K562 (cell line): Measurements from ENCODE around the gene CELA1. TPM values are rescaled to one million over a fixed set of nuclear protein-coding genes. Genes with fewer than 3 reads are reported as not detected.

Experiments used
- BCOR ChIP-seq: fragments of 450-650 bp; IDR thresholded peaks from 2 replicates; pipeline ENCODE4 v1.6.1; 2016
- LCOR ChIP-seq: sonication (generic); formaldehyde crosslinking; IDR thresholded peaks from 2 replicates; pipeline ENCODE4 v1.8.0; 2022; ENCODE audit warnings: mild to moderate bottlenecking, missing genetic modification reagents
- MIER1 ChIP-seq: fragments of 450-650 bp; IDR thresholded peaks from 2 replicates; pipeline ENCODE4 v1.6.1; 2016; ENCODE audit warnings: antibody characterized with exemption, mild to moderate bottlenecking, low read depth
- MTA3 ChIP-seq: fragments of 450-650 bp; formaldehyde crosslinking; IDR thresholded peaks from 2 replicates; pipeline ENCODE4 v1.6.1; 2017; ENCODE audit warnings: mild to moderate bottlenecking, borderline replicate concordance
- POLR3G ChIP-seq: IDR thresholded peaks from 2 replicates; pipeline ENCODE4 v1.6.1; 2011; ENCODE audit not compliant: insufficient read length, insufficient replicate concordance; ENCODE audit errors: extremely low read depth
- PTTG1 ChIP-seq: fragments of 450-650 bp; IDR thresholded peaks from 2 replicates; pipeline ENCODE4 v1.6.1; 2016; ENCODE audit warnings: low read depth, mild to moderate bottlenecking, missing genetic modification characterization, missing compliant biosample characterization
- ZNF143 ChIP-seq: sonication (generic); formaldehyde crosslinking; IDR thresholded peaks from 2 replicates; pipeline ENCODE4 v1.9.0; 2022; ENCODE audit warnings: mild to moderate bottlenecking, missing genetic modification reagents
- ZNF311 ChIP-seq: fragments of 250-450 bp; sonication (Bioruptor Pico); IDR thresholded peaks from 2 replicates; pipeline ENCODE4 v1.4.0; 2020; ENCODE audit warnings: mild to moderate bottlenecking, moderate library complexity
- ZNF431 ChIP-seq: sonication (generic); formaldehyde crosslinking; IDR thresholded peaks from 2 replicates; pipeline ENCODE4 v1.8.0; 2022; ENCODE audit warnings: mild to moderate bottlenecking, missing genetic modification reagents
- polyA plus RNA-seq, 8 experiments: library from polyadenylated mRNA; depleted of rRNA in 4 of 8; stranded (reverse) in 5 of 8; unstranded in 3 of 8; fragments of >200 nt; fragmentation: Nextera tagmentation in 2 of 8; fragmentation: Illumina TruSeq in 1 of 8; extraction: Ambion mirVana in 2 of 8; extraction: Trizol in 1 of 8; gene quantifications; 2 replicates each; pipeline versions ENCODE4 v1.2.1 to v1.2.3, GENCODE V29; 2011 to 2014; ENCODE audit warnings: inconsistent platforms in 1 of 8, missing spikeins in 1 of 8
- total RNA-seq, 7 experiments: library from RNA; depleted of rRNA in 6 of 7; stranded (reverse); fragments of >200 nt in 6 of 7; fragmentation: Illumina TruSeq in 2 of 7; extraction: Trizol in 2 of 7; gene quantifications; 2 replicates each; pipeline versions ENCODE4 v1.2.1 to v1.2.3, GENCODE V29; 2011 to 2021; ENCODE audit warnings: low replicate concordance in 1 of 7
- TF ChIP-seq, protein P1 (sequence below): fragments of 250-450 bp; sonication (Bioruptor Pico); IDR thresholded peaks from 2 replicates; pipeline ENCODE4 v1.4.0; 2020; ENCODE audit warnings: mild to moderate bottlenecking, moderate library complexity
- TF ChIP-seq, protein P2 (sequence below): fragments of 450-650 bp; IDR thresholded peaks from 2 replicates; pipeline ENCODE4 v1.6.1; 2016; ENCODE audit warnings: mild to moderate bottlenecking, moderate library complexity
- TF ChIP-seq, protein P3 (sequence below): fragments of 250-450 bp; sonication (Bioruptor Pico); IDR thresholded peaks from 2 replicates; pipeline ENCODE4 v1.4.0; 2020; ENCODE audit warnings: mild to moderate bottlenecking, moderate library complexity, borderline replicate concordance

Gene CELA1
- total and polyA plus RNA-seq, 9 of the 15 experiments (the other 6 are each of a cell fraction or from before 2014, with no cell fraction given) = 0.06 to 0.27 (median 0.22) TPM; not detected in 6

- TF ChIP-seq POLR3G (no peak), PTTG1 (tag) (no peak), ZNF143 (CRISPR knock-in tag) (no peak), ZNF431 (CRISPR knock-in tag) (no peak), MIER1 (no peak), MTA3 (peak; percentile 42), BCOR (peak; percentile 38; the same call in 1 of the 2 replicates), ZNF311 (CRISPR knock-in tag) (no peak), LCOR (0 out of 2 replicates have a peak, but pooled peaks have one; percentile 58)
- TF ChIP-seq, protein P1, sequence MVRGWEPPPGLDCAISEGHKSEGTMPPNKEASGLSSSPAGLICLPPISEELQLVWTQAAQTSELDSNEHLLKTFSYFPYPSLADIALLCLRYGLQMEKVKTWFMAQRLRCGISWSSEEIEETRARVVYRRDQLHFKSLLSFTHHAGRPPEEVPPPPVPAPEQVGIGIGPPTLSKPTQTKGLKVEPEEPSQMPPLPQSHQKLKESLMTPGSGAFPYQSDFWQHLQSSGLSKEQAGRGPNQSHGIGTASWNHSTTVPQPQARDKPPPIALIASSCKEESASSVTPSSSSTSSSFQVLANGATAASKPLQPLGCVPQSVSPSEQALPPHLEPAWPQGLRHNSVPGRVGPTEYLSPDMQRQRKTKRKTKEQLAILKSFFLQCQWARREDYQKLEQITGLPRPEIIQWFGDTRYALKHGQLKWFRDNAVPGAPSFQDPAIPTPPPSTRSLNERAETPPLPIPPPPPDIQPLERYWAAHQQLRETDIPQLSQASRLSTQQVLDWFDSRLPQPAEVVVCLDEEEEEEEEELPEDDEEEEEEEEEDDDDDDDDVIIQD = no peak
- TF ChIP-seq, protein P2, sequence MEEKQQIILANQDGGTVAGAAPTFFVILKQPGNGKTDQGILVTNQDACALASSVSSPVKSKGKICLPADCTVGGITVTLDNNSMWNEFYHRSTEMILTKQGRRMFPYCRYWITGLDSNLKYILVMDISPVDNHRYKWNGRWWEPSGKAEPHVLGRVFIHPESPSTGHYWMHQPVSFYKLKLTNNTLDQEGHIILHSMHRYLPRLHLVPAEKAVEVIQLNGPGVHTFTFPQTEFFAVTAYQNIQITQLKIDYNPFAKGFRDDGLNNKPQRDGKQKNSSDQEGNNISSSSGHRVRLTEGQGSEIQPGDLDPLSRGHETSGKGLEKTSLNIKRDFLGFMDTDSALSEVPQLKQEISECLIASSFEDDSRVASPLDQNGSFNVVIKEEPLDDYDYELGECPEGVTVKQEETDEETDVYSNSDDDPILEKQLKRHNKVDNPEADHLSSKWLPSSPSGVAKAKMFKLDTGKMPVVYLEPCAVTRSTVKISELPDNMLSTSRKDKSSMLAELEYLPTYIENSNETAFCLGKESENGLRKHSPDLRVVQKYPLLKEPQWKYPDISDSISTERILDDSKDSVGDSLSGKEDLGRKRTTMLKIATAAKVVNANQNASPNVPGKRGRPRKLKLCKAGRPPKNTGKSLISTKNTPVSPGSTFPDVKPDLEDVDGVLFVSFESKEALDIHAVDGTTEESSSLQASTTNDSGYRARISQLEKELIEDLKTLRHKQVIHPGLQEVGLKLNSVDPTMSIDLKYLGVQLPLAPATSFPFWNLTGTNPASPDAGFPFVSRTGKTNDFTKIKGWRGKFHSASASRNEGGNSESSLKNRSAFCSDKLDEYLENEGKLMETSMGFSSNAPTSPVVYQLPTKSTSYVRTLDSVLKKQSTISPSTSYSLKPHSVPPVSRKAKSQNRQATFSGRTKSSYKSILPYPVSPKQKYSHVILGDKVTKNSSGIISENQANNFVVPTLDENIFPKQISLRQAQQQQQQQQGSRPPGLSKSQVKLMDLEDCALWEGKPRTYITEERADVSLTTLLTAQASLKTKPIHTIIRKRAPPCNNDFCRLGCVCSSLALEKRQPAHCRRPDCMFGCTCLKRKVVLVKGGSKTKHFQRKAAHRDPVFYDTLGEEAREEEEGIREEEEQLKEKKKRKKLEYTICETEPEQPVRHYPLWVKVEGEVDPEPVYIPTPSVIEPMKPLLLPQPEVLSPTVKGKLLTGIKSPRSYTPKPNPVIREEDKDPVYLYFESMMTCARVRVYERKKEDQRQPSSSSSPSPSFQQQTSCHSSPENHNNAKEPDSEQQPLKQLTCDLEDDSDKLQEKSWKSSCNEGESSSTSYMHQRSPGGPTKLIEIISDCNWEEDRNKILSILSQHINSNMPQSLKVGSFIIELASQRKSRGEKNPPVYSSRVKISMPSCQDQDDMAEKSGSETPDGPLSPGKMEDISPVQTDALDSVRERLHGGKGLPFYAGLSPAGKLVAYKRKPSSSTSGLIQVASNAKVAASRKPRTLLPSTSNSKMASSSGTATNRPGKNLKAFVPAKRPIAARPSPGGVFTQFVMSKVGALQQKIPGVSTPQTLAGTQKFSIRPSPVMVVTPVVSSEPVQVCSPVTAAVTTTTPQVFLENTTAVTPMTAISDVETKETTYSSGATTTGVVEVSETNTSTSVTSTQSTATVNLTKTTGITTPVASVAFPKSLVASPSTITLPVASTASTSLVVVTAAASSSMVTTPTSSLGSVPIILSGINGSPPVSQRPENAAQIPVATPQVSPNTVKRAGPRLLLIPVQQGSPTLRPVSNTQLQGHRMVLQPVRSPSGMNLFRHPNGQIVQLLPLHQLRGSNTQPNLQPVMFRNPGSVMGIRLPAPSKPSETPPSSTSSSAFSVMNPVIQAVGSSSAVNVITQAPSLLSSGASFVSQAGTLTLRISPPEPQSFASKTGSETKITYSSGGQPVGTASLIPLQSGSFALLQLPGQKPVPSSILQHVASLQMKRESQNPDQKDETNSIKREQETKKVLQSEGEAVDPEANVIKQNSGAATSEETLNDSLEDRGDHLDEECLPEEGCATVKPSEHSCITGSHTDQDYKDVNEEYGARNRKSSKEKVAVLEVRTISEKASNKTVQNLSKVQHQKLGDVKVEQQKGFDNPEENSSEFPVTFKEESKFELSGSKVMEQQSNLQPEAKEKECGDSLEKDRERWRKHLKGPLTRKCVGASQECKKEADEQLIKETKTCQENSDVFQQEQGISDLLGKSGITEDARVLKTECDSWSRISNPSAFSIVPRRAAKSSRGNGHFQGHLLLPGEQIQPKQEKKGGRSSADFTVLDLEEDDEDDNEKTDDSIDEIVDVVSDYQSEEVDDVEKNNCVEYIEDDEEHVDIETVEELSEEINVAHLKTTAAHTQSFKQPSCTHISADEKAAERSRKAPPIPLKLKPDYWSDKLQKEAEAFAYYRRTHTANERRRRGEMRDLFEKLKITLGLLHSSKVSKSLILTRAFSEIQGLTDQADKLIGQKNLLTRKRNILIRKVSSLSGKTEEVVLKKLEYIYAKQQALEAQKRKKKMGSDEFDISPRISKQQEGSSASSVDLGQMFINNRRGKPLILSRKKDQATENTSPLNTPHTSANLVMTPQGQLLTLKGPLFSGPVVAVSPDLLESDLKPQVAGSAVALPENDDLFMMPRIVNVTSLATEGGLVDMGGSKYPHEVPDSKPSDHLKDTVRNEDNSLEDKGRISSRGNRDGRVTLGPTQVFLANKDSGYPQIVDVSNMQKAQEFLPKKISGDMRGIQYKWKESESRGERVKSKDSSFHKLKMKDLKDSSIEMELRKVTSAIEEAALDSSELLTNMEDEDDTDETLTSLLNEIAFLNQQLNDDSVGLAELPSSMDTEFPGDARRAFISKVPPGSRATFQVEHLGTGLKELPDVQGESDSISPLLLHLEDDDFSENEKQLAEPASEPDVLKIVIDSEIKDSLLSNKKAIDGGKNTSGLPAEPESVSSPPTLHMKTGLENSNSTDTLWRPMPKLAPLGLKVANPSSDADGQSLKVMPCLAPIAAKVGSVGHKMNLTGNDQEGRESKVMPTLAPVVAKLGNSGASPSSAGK = no peak
- TF ChIP-seq, protein P3, sequence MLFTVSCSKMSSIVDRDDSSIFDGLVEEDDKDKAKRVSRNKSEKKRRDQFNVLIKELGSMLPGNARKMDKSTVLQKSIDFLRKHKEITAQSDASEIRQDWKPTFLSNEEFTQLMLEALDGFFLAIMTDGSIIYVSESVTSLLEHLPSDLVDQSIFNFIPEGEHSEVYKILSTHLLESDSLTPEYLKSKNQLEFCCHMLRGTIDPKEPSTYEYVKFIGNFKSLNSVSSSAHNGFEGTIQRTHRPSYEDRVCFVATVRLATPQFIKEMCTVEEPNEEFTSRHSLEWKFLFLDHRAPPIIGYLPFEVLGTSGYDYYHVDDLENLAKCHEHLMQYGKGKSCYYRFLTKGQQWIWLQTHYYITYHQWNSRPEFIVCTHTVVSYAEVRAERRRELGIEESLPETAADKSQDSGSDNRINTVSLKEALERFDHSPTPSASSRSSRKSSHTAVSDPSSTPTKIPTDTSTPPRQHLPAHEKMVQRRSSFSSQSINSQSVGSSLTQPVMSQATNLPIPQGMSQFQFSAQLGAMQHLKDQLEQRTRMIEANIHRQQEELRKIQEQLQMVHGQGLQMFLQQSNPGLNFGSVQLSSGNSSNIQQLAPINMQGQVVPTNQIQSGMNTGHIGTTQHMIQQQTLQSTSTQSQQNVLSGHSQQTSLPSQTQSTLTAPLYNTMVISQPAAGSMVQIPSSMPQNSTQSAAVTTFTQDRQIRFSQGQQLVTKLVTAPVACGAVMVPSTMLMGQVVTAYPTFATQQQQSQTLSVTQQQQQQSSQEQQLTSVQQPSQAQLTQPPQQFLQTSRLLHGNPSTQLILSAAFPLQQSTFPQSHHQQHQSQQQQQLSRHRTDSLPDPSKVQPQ (CRISPR knock-in tag) = no peak
These were observed 41.8 kb upstream of the CELA1 start (continued) for GRCh38 chr12:51388069-51388799.
